ENCODE measurements around the gene POMC.
"Not testable (repeated sequence)": the region's sequence is repeated elsewhere in the genome, so short reads cannot be mapped to it uniquely, and the experiment has no call there.

Gene POMC

DNA sequence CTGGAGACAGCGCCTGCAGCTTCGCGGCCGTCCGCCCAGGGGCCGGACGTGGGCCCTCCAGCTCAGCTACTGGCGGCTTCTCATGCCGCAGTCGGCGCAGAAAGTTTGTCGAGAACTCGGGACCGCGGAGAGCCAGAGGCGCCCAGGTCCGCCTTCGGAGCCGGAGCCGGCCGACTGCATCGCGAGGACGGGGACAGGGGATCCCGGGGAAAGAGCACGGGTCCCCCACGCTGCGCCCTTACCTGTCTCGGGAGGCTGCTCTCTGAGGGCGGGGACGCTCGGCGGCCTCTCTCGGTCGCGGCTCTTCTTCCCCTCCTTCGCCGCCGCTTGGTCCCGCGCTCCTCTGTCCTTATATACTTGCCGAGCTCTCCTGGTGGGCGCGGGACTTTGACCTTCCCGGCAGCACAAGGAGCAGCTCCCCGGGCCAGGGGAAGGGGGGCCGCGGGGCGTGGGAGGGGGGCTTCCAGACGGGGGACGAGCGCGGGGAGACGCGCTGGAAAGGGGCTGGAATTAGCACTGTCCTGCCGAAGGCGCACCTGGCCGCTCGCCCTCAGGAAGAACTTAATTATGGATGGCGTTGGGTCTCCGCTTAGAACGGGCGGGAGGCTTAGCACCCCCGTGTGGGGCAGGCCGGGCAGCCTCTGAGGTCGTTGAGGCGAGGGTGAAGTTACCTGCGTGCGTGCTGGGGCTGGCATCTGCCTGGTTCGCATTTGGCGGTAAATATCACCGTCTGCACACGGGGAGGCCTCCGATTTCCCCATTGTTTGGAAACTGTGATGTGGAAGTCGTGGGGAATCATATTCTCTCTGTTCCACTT is at the start of gene POMC:
Gene POMC, minus strand, starts transcription at position 325 of the 817 bp plus-strand sequence. CDS start 3,808 bp downstream, outside the sequence.
- Mint-ChIP-seq H3K4me3 (peak within 1 kb of the TSS; percentile 76), H3K36me3 (no peaks in the 10 kb centered on the region), H3K9me3 (no peaks in the 10 kb centered on the region), H3K4me1 (peaks cover 22% of the 10 kb centered on the region), H3K27ac (no peak within 1 kb of the TSS), H3K27me3 (peaks cover 24% of the 10 kb centered on the region)

DNA sequence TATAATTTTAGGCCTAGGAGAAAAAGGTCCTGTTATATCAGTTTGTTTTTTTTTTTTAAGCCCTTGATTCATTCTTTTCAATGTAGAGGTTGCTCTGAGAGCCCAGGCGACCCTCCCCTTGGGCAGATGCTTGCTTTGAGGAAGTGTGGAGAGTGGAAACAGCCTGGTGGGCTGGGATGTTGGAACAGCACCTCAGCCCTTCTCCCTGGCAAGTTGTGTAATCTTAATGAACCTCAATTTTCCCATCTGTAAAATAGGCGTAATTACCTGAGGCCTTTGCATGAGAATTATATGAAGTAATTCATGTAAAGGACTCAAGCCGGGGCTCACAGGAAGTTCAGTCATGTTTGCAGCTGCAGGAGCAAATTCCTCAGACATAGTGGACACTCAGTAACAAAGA is 49.7 kb upstream of the POMC start:
- H3K36me3 Mint-ChIP-seq = no peaks in the 10 kb centered on the region
- no peak overlapping the region for H3K4me3 Mint-ChIP-seq
- peaks cover 8% of the 10 kb centered on the region for H3K4me1 Mint-ChIP-seq
- no peaks in the 10 kb centered on the region for H3K27me3 Mint-ChIP-seq
- H3K9me3 Mint-ChIP-seq = no peaks in the 10 kb centered on the region
- H3K27ac Mint-ChIP-seq = no peak overlapping the region

DNA sequence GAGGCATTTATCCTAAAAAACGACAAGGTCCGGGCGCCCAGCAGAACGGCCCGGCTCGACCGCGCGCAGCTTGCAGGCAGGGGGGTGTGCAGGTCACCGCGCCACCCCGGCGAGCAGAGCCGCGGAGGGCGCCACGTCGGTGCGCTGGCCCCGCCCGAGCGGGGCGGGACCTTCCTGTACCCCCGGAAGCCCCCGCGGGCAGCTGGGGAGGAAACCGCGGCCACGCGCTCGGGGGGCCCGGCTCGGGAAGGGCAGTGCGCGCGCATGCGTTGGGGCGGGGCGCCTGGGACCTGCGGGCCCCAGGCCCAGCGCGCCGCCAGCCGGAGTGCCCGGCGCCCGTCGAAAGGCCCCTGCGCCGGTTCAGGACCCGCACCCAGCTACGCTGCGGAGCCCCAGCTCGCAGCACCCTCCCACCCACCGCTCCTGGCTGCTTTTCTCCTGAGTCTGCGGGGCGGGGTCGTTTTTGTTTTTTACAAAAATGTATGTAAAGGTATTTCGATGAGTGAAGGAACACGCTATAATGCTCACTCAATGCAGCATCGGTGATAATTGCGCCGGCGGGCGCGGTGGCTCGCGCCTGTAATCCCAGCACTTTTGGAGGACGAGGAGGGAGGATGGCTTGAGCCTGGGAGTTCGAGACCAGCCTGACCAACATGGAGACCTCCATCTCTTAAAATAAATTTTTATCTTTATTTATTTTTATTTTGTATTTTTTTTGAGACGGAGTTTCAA is 47.7 kb upstream of the POMC start:
- H3K9me3 Mint-ChIP-seq = no peaks in the 10 kb centered on the region
- no peaks in the 10 kb centered on the region for H3K27me3 Mint-ChIP-seq
- H3K4me1 Mint-ChIP-seq = peaks cover 19% of the 10 kb centered on the region
- peak overlapping the region; percentile 77 for H3K27ac Mint-ChIP-seq
- H3K4me3 Mint-ChIP-seq = peak overlapping the region; percentile 81
- H3K36me3 Mint-ChIP-seq = no peaks in the 10 kb centered on the region

DNA sequence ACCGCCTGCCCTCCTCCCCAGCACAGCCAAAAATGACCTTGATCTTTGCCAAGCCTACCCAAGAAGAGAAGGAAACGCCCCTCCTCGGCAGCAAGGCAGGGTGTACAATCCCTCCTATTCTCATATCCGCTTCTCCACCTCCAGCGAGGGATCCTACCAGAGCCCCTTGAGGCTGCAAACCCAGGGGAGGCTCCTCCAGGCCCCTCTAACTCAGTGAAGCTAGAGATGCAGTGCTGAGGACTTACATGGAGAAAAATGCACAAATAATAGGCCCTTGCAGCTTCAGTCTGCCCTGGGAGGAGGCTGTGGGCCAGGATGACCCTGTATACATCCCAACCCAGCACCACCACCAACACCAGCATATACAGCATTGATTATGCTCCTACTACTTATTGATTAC is 46.9 kb upstream of the POMC start:
- Mint-ChIP-seq H3K36me3 (no peaks in the 10 kb centered on the region), H3K4me3 (peak overlapping the region; percentile 78), H3K4me1 (peaks cover 26% of the 10 kb centered on the region), H3K27ac (peak overlapping the region; percentile 77), H3K27me3 (no peaks in the 10 kb centered on the region), H3K9me3 (no peaks in the 10 kb centered on the region)

DNA sequence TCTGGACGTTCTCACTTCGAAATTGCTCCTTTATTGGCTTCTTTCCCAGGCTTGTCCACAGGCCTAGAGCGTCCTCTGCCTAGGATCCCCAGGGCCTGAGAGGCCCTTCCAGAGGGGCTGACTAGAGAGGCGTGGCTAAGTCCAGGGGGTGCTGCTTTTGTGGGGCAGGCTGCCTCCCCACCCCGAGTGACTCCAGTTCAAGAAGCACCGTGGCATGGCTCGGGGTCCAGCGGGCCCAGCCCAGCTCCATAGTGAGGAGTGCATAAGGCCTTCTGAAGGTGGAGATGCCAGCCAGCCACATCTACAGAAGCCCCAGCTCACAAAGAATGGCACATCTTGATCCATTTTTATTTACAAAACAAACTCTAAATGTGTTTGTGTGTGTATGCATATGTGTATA is 44.8 kb upstream of the POMC start:
- no peak overlapping the region for H3K27ac Mint-ChIP-seq

DNA sequence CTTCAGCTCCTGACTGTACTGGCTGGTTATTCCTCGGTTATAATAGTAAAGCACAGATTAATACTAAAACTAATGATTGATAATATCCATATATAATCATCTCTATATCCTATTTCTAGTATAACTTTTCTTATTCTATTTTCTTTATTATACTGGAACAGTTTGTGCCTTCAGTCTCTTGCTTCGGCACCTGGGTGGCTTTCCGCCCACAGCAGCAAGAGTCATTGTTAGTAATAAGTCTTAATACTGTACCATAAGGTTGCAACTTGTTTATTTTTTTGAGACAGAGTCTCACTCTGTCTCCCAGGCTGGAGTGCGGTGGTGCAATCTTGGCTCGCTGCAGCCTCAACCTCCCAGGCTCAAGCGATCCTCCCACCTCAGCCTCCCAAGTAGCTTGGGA is 42.5 kb upstream of the POMC start:
- H3K4me1 Mint-ChIP-seq = peaks cover 49% of the 10 kb centered on the region
- H3K36me3 Mint-ChIP-seq, H3K9me3 Mint-ChIP-seq, H3K4me3 Mint-ChIP-seq, H3K27ac Mint-ChIP-seq, H3K27me3 Mint-ChIP-seq: not testable (repeated sequence)

More for the DNA sequence above, 44.8 kb upstream of the POMC start:
- no peaks in the 10 kb centered on the region for H3K27me3 Mint-ChIP-seq
- H3K36me3 Mint-ChIP-seq = no peaks in the 10 kb centered on the region
- peaks cover 40% of the 10 kb centered on the region for H3K4me1 Mint-ChIP-seq
- H3K4me3 Mint-ChIP-seq = no peak overlapping the region
- no peaks in the 10 kb centered on the region for H3K9me3 Mint-ChIP-seq

DNA sequence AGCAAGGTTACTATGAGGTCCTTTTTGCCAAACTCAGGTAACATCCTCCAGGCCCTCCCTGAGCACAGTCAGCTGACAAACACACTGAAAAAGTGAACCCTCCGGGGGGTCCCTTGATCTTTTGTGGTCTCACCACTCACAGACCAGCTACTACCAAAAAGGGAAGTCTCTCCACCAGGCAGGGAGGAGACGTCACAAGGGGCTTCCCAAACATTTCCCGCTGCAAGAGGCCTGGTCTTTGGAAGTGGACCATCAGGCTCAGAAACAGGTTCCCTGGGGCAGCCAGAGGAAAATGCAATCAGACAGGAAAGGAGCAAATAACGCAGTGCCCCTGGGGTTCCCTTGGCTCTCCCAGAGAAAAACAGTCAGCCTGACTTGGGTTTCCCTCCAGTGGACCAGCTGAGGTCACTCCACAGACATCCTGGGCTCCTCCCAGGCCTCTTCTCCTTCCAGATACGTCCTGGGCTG is 38.7 kb upstream of the POMC start:
- Mint-ChIP-seq H3K27me3 (no peaks in the 10 kb centered on the region), H3K27ac (peak overlapping the region; percentile 46), H3K9me3 (no peaks in the 10 kb centered on the region), H3K4me3 (no peak overlapping the region), H3K4me1 (peaks cover 42% of the 10 kb centered on the region), H3K36me3 (no peaks in the 10 kb centered on the region)

DNA sequence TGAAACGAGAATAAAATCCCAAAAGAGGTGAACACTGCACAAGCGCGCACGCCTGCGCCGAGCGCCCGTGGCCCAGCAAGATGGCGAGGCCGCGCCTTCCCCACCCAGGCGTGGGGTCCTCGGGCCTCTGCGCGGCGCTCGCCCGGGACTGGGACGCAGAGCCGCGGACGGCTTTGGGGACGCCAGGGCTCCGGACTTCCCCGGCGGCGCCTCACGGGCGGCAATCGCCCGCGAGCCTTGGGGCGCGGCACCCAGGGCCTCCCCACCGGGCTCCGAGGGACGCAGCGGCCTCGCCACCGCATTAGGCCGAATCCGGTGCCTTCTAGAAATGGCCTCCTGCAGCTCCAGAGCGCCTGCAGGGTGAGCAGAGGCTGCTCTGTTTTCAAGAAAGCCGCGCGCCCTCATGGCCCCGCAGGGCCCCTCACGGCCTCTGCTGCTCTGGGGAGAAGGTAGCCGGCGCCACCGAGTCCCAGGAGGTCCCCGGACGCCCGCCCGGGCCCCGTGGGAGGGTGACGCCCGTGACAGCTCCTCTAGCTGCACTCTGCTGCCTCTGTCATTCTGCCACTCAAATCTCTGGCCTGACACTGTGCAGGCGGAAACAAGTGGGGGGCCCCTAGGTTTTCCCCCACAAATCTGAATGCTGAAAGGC is 35.9 kb upstream of the POMC start:
- no peaks in the 10 kb centered on the region for H3K36me3 Mint-ChIP-seq
- H3K27me3 Mint-ChIP-seq = no peaks in the 10 kb centered on the region
- no peak overlapping the region for H3K27ac Mint-ChIP-seq
- H3K4me1 Mint-ChIP-seq = peaks cover 25% of the 10 kb centered on the region
- H3K9me3 Mint-ChIP-seq = no peaks in the 10 kb centered on the region
- H3K4me3 Mint-ChIP-seq = no peak overlapping the region

DNA sequence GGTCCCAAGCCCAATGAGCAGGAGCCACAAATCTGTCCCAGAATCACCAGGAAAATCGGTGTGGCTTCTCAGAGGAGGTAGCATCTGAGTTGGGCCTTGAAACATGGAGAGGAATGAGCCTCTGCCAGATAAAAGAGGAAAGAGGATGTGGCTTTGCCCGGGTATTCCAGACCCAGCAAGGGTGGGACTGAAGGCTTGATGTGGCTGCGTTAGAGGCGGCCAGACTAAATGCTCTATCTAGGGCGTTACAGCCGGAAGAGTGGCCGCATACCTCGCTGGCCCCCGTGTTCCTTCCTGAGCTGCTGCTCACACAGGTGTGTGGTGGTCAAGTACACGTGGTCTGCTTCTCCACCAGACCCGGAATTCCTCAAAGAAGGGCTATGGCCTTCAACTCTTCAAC is 33.9 kb upstream of the POMC start:
- Mint-ChIP-seq H3K27ac (no peak overlapping the region), H3K36me3 (no peaks in the 10 kb centered on the region), H3K9me3 (no peaks in the 10 kb centered on the region), H3K4me1 (peaks cover 15% of the 10 kb centered on the region), H3K4me3 (no peak overlapping the region), H3K27me3 (no peaks in the 10 kb centered on the region)

DNA sequence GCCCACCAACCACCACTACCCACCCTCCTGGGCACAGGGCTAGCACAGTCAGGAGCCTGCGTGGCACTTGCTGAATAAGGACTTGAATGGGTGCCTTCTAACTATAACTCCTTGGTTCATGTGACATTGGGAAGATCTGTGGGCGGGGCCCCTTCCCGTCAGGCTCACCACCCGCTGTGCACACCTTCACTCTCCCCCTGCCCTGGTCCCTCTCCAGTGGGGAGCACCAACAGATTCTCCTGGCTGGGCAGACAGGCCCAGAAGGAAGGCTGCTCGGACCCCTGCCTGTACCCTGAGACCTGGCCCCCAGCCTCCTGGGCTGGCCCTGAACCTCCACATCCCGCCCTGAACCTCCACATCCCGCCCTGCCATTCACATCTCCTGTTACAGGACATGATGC is 33.4 kb upstream of the POMC start:
- Mint-ChIP-seq H3K9me3 (no peaks in the 10 kb centered on the region), H3K27ac (no peak overlapping the region), H3K36me3 (no peaks in the 10 kb centered on the region), H3K27me3 (no peaks in the 10 kb centered on the region), H3K4me1 (peaks cover 11% of the 10 kb centered on the region), H3K4me3 (no peak overlapping the region)

DNA sequence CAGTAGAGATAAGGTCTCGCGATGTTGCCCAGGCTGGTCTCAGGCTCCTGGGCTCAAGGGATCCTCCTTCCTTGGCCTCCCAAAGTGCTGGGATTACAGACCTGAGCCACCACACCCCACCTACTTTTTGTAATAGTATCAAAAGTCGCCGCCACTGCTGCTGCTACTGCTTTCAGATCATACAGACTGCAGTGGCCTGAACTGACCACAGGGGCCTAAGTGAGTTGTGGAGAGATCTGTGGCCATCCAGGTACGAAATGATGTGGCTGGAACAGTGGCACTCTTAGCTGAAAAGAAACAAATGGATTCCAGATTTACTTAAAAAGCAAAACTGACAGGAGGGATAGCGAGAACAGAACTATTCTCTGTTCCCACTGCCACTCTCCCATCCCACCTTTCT is 32.9 kb upstream of the POMC start:
- Mint-ChIP-seq H3K27me3 (no peaks in the 10 kb centered on the region), H3K9me3 (no peaks in the 10 kb centered on the region), H3K36me3 (no peaks in the 10 kb centered on the region), H3K27ac (no peak overlapping the region), H3K4me1 (peaks cover 14% of the 10 kb centered on the region), H3K4me3 (no peak overlapping the region)

DNA sequence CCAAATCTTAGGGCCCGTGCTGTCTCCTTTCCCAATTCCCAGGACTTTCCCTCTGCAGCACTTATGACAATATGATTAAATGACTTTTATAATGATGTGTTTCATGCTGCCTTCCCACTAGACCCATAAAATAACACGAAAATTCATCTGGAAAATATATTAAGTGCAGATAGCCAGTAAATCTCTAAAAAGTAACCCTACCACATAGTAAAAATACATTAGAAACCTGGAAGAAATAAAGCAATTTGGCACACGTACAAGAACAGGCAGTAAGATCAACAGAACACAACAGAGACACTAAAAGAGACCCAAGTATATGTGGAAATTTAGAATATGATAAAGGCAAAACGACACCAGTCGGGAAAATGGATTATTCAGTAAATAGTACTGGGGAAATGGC is 30.2 kb upstream of the POMC start:
- Mint-ChIP-seq H3K4me3 (no peak overlapping the region), H3K27me3 (no peaks in the 10 kb centered on the region), H3K36me3 (no peaks in the 10 kb centered on the region), H3K4me1 (peaks cover 17% of the 10 kb centered on the region), H3K27ac (no peak overlapping the region), H3K9me3 (no peaks in the 10 kb centered on the region)

DNA sequence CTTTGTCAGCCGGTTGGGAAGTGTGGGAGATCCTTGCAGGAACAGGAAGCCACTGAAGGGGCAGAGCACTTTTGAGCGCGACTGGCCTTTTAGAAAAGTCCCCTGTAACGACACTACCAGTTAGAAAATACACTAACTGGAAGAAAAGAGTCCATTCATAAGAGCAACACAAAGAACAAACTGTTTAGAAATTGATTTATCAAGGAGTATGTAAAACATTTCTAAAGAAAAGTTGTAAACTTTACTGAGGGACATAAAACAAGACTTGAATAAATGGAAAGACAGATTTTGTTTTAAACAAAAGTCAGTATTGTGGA is 29.8 kb upstream of the POMC start:
- Mint-ChIP-seq H3K4me3 (no peak overlapping the region), H3K27ac (peak overlapping the region; percentile 52), H3K9me3 (no peaks in the 10 kb centered on the region), H3K27me3 (no peaks in the 10 kb centered on the region), H3K4me1 (peaks cover 17% of the 10 kb centered on the region), H3K36me3 (no peaks in the 10 kb centered on the region)

DNA sequence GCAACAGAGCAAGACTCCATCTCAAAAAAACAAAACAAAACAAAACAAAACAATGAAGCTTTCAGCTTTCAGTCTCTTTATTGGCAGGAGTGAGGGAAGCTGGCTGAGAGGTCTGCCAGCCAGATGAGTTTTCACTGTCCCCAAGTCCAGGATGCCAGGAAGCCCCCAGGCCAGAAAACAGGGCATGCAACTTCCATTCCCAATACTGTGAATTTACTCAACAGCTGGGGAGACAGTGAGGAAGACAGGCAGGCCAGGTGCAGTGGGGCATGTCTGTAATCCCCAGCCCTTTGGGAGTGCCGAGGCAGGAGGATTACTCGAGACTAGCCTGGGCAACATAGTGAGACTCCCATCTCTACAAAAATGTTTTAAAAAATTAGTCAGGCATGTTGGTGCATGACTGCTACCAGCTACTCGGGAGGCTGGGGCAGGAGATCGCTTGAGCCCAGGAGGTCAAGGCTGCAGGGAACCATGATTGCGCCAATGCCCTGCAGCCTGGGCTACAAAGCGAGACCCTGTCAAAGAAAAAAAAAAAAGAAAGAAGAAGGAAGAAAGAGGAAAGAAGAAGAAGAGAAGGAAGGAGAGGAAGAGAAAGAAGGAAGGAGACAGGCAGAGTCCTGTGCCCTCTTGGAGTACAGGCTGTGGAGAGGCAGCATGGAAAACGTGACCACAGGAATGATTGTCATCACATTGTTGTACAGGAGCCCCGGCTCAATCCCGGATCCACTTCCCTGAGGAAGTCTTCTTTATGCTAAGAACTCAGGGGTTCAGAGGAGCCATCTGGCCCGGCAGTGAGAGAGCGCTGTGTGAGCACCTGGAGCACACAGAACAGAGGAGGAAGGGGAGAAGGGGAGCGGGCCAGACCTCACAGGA is 29.2 kb upstream of the POMC start:
- Mint-ChIP-seq H3K4me1 (peaks cover 17% of the 10 kb centered on the region), H3K27me3 (no peaks in the 10 kb centered on the region), H3K4me3 (no peak overlapping the region), H3K36me3 (no peaks in the 10 kb centered on the region), H3K27ac (peak overlapping the region; percentile 52), H3K9me3 (no peaks in the 10 kb centered on the region)

DNA sequence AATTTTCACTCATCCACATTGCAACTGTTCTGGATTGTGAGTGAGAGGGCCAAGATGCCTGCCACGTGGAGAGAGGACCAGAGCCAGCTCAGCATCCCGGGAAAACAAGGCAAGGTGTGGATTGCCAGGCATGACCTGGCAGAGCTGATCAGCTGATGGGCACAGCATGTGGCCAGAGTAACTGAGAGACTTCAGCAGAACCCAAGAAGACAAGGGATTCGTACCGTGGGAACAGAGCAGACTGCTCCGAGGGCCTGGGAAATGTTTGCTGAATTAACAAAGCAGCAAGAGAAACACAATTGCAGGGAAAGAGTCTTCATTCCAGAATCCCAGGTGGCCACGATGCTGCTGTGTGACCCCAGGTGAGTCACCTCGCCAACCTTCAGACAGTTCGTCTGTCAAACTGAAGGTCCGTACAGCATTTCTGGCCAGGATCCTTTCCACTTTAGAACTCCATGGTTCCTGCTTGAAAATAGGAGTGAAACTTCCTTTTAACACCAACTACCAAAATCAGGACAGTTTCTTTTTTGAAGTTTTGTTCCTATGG is 26.3 kb upstream of the POMC start:
- H3K27ac Mint-ChIP-seq = no peak overlapping the region
- no peaks in the 10 kb centered on the region for H3K36me3 Mint-ChIP-seq
- H3K4me3 Mint-ChIP-seq = no peak overlapping the region
- peaks cover 6% of the 10 kb centered on the region for H3K4me1 Mint-ChIP-seq
- H3K27me3 Mint-ChIP-seq = no peaks in the 10 kb centered on the region
- H3K9me3 Mint-ChIP-seq = no peaks in the 10 kb centered on the region

All from activated naive CD4-positive, alpha-beta T cell treated with anti-CD3 and anti-CD28 coated beads, Interleukin-2, amount 50 U/mL, for 24 hours (primary cell).